ENCODE measurements around the gene CYP1A2. TPM values are rescaled to one million over a fixed set of nuclear protein-coding genes. Genes with fewer than 3 reads are reported as not detected.

CYP1A2 gene
- total and polyA plus RNA-seq, 2 donors (not counting 1 experiment from before 2014, with no cell fraction given), result not detected

DNA sequence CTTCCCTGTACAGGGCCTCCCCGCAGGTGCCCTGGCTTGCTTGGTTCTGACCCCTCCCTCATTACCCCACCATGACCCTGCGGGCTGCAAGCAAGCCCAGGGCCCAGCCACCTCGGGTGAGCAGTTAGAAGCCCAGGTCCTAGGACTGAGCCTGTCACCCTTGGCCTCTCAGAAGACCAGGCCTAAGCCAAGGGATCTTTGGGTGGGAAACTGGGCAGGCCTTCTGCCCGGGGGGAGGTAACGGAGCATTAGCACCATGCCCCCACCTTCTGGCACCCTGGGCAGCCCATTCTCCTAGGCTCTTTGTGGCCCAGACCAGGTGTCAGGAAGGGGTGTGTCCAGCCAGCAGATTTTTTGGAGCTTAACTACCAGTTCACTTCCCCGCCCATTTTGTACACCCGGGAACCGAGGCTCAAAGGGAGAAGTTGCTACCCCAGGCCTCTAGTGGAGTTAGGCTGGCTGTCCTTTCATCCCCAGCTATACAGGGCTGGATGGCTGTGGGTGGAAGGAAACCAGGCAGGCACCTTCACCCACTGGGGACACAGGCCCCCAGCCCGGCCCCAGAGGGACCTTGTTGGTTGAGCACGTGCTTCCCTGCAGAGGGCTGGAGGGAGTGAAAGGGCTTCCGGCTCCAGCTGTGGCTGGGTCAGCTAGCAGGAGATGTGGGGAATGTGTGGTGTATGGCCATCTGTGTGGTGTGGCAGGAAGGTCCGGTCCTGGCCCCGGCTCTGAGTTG is 34.6 kb downstream of the CYP1A2 start:
- intact Hi-C loops (cut with micrococcal nuclease), result loop anchor here (10.0 kb wide), 1 partner anchor 348 kb away; the partner anchor contains the start of gene SEMA7A
- DNase-seq (peak; percentile 69), ATAC-seq (ENCODE audit: low read depth) (peak; percentile 1)
- Histone ChIP-seq H3K79me2 (ENCODE audit: control insufficient read depth, insufficient read depth, low read length) (peaks cover 75% of the 10 kb centered on the region), H3K27me3 (replicated peaks in 1 of 4; ENCODE audit: control extremely low read depth in 1 of 4, control insufficient read depth in 3 of 4, insufficient read depth in 4 of 4, low read length in 3 of 4) (no peaks in the 10 kb centered on the region), H3K4me3 (ENCODE audit: control extremely low read depth in 1 of 5, extremely low read depth in 1 of 5, insufficient read depth in 1 of 5, low read depth in 2 of 5, low read length in 4 of 5) (peak overlapping the region; percentile 42 to 99 (median 86)), H3K9me3 (ENCODE audit: control extremely low read depth in 1 of 3, control insufficient read depth in 2 of 3, insufficient read depth in 1 of 3, low read length in 2 of 3) (peaks cover 0 to 6% (median 0%) of the 10 kb centered on the region in 3 donors), H4K20me1 (ENCODE audit: control insufficient read depth, insufficient read depth, low read length, poor library complexity, severe bottlenecking) (peaks cover 17% of the 10 kb centered on the region), H3K4me2 (replicated peaks; ENCODE audit: low read depth, low read length, poor library complexity, severe bottlenecking) (peak overlapping the region; percentile 91), H3K9ac (ENCODE audit: low read length) (peak overlapping the region; percentile 84), H3K27ac (ENCODE audit: low read length in 2 of 2) (peak overlapping the region; percentile 90 to 93), H3K4me1 (ENCODE audit: control insufficient read depth in 2 of 2, insufficient read depth in 2 of 2, low read length in 2 of 2) (peaks cover 63 to 84% of the 10 kb centered on the region in 2 donors), H3K36me3 (replicated peaks in 1 of 2; ENCODE audit: control extremely low read depth in 1 of 2, control insufficient read depth in 1 of 2, extremely low read depth in 1 of 2, insufficient read depth in 2 of 2, low read length in 1 of 2) (peaks cover 0 to 10% of the 10 kb centered on the region in 2 experiments), H2AFZ (ENCODE audit: insufficient read depth, low read depth, low read length, poor library complexity, severe bottlenecking) (no peak overlapping the region)
- no peaks in the 10 kb centered on the region for H3K27me3 Mint-ChIP-seq
- H3K4me3 Mint-ChIP-seq, result peak overlapping the region; percentile 93
- 0% methylated on average over 12 of the region's 13 CpGs for WGBS (ENCODE audit: insufficient coverage)
- peak overlapping the region; percentile 96 for H3K27ac Mint-ChIP-seq
- ChIA-PET CTCF (interaction anchor here (1.0 to 37.1 kb wide), 5 partner anchors 3 to 401 kb away, joined by 3 to 2548 read pairs (median 5); partner anchors contain the start of genes CSK and LMAN1L), POLR2A (interaction anchor here (2.9 to 15.2 kb wide), 3 partner anchors 8 to 11 kb away, joined by 16 to 572 read pairs (median 19); no protein-coding TSS in a partner anchor)
- peaks cover 85% of the 10 kb centered on the region for H3K4me1 Mint-ChIP-seq
- no peaks in the 10 kb centered on the region for H3K9me3 Mint-ChIP-seq (ENCODE audit: insufficient read depth)
- no peak for TF ChIP-seq EZH2 (IDR thresholded peaks at IDR 0.05; ENCODE audit: borderline replicate concordance, insufficient read depth, low read depth, low read length, poor library complexity, severe bottlenecking)
- TF ChIP-seq, protein P1, sequence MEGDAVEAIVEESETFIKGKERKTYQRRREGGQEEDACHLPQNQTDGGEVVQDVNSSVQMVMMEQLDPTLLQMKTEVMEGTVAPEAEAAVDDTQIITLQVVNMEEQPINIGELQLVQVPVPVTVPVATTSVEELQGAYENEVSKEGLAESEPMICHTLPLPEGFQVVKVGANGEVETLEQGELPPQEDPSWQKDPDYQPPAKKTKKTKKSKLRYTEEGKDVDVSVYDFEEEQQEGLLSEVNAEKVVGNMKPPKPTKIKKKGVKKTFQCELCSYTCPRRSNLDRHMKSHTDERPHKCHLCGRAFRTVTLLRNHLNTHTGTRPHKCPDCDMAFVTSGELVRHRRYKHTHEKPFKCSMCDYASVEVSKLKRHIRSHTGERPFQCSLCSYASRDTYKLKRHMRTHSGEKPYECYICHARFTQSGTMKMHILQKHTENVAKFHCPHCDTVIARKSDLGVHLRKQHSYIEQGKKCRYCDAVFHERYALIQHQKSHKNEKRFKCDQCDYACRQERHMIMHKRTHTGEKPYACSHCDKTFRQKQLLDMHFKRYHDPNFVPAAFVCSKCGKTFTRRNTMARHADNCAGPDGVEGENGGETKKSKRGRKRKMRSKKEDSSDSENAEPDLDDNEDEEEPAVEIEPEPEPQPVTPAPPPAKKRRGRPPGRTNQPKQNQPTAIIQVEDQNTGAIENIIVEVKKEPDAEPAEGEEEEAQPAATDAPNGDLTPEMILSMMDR (IDR thresholded peaks at IDR 0.05), result no peak
